ENCODE measurements around the gene GSN. TPM values are rescaled to one million over a fixed set of nuclear protein-coding genes. Genes with fewer than 3 reads are reported as not detected.

The GSN gene
- polyA plus RNA-seq, 2 of the 4 experiments (the other 2 are of a cell fraction): 33.7 to 77.2 TPM

- FAIRE-seq: no peak
- ChIA-PET CTCF (interaction anchor here (0.6 to 4.4 kb wide), 6 partner anchors 12 to 107 kb away, joined by 3 to 22 read pairs (median 4); no protein-coding TSS in a partner anchor), POLR2A (no interaction called here)
- 83% methylated on average over 5 of the region's 5 CpGs for WGBS (ENCODE audit: missing lambda C conversion rate)
- Histone ChIP-seq H3K9me3 (no peaks in the 10 kb centered on the region), H3K27ac (no peak overlapping the region), H3K4me1 (0 out of 3 replicates have a peak, but pooled peaks cover 5% of the 10 kb centered on the region), H3K4me3 (no peak overlapping the region), H3K4me2 (no peak overlapping the region)
- no peak for ATAC-seq
- TF ChIP-seq TP53 (CRISPR knock-in tag; IDR thresholded peaks at IDR 0.05) (no peak), FOSL2 (IDR thresholded peaks at IDR 0.05) (no peak), FOSL2 (CRISPR knock-in tag; IDR thresholded peaks at IDR 0.05) (no peak), RFX5 (IDR thresholded peaks at IDR 0.05) (no peak), ZSCAN20 (CRISPR knock-in tag; IDR thresholded peaks at IDR 0.05) (no peak), HOXB5 (CRISPR knock-in tag; IDR thresholded peaks at IDR 0.05) (no peak), PBX3 (IDR thresholded peaks at IDR 0.05) (no peak), CEBPB (IDR thresholded peaks at IDR 0.05) (no peak), HEYL (CRISPR knock-in tag; IDR thresholded peaks at IDR 0.05) (no peak), RNF2 (IDR thresholded peaks at IDR 0.05; ENCODE audit: borderline replicate concordance, low read depth) (no peak), TFCP2L1 (CRISPR knock-in tag; IDR thresholded peaks at IDR 0.05) (no peak), HOXB13 (CRISPR knock-in tag; IDR thresholded peaks at IDR 0.05; ENCODE audit: low read depth) (no peak), SMC3 (IDR thresholded peaks at IDR 0.05) (no peak), KDM5A (IDR thresholded peaks at IDR 0.05) (no peak), BCL3 (IDR thresholded peaks at IDR 0.05) (no peak), EP300 (IDR thresholded peaks at IDR 0.05) (no peak), ZFP36 (IDR thresholded peaks at IDR 0.05; ENCODE audit: borderline replicate concordance, partially characterized antibody) (no peak), FOSB (CRISPR knock-in tag; IDR thresholded peaks at IDR 0.05) (no peak), ATOH8 (CRISPR knock-in tag; IDR thresholded peaks at IDR 0.05; ENCODE audit: low read depth) (no peak), HMGXB4 (CRISPR knock-in tag; IDR thresholded peaks at IDR 0.05; ENCODE audit: borderline replicate concordance) (no peak), MYC (IDR thresholded peaks at IDR 0.05; ENCODE audit: borderline replicate concordance, low read length) (no peak)
- DNase-seq (ENCODE audit: low read depth in 1 of 2, low spot score in 1 of 2): no peak
Measured at GRCh38 chr9:121235512-121235911, 32.5 kb upstream of the GSN start.

GRCh38 chr9:121237916-121238315 lies 30.0 kb upstream of the GSN start:
- POLR2A ChIA-PET: no interaction called here
- FAIRE-seq (no peak), ATAC-seq (no peak), DNase-seq (ENCODE audit: low read depth in 1 of 2, low spot score in 1 of 2) (no peak)
- Histone ChIP-seq H3K27ac (no peak overlapping the region), H3K9me3 (no peaks in the 10 kb centered on the region), H3K4me3 (no peak overlapping the region), H3K4me2 (no peak overlapping the region), H3K4me1 (0 out of 3 replicates have a peak, but pooled peaks cover 5% of the 10 kb centered on the region)
- CTCF ChIA-PET: interaction anchor here (1.2 to 4.4 kb wide), 3 partner anchors 14 to 30 kb away, joined by 5 to 22 read pairs (median 7); partner anchors contain the start of gene GSN
- TF ChIP-seq POLR2A (IDR thresholded peaks at IDR 0.05; ENCODE audit: low read length): no peak
- TF ChIP-seq KDM1A (IDR thresholded peaks at IDR 0.05; ENCODE audit: low read depth): no peak
- TF ChIP-seq PHF8 (IDR thresholded peaks at IDR 0.05; ENCODE audit: borderline replicate concordance, low read depth): no peak
- no peak for TF ChIP-seq NR3C1 (IDR thresholded peaks at IDR 0.05)
- TF ChIP-seq ZSCAN20 (CRISPR knock-in tag; IDR thresholded peaks at IDR 0.05): no peak
- TF ChIP-seq CHD2 (IDR thresholded peaks at IDR 0.05; ENCODE audit: low read length, partially characterized antibody): no peak
- no peak for TF ChIP-seq ELK1 (IDR thresholded peaks at IDR 0.05; ENCODE audit: low read depth, low read length)
- no peak for TF ChIP-seq CHD4 (IDR thresholded peaks at IDR 0.05; ENCODE audit: borderline replicate concordance)
- TF ChIP-seq HOXB5 (CRISPR knock-in tag; IDR thresholded peaks at IDR 0.05): no peak
- no peak for TF ChIP-seq ZFP36 (IDR thresholded peaks at IDR 0.05; ENCODE audit: borderline replicate concordance, partially characterized antibody)
- no peak for TF ChIP-seq FOSL2 (IDR thresholded peaks at IDR 0.05)
- TF ChIP-seq FOSL2 (CRISPR knock-in tag; IDR thresholded peaks at IDR 0.05): no peak
- 60% methylated on average over 3 of the region's 3 CpGs for WGBS (ENCODE audit: missing lambda C conversion rate)

All from A549 (cell line).